A549 treated with AZD2906 at 1 μM for 4 hours (cell line): ENCODE results near the gene COMMD10. TPM values are rescaled to one million over a fixed set of nuclear protein-coding genes. Genes with fewer than 3 reads are reported as not detected.

ENCODE experiments used
- total RNA-seq: library from RNA; stranded (reverse); fragments of 200-300 nt; extraction: Qiagen RNA extraction; gene quantifications from 5 replicates; pipeline ENCODE4 v1.2.3, GENCODE V29; 2022

COMMD10 gene
- total RNA-seq: 35.5 to 38.6 TPM (median 36.6 TPM) in 5 replicates

GRCh38 chr5:116084871-116085715 is at the start of gene COMMD10:
Gene COMMD10 (plus strand): TSS chr5:116085025.

Other genes with a start within 250 kb of the COMMD10 start
- 41.9 to 48.7 TPM (median 46.1 TPM) in 5 replicates for gene ATG12, start 243.5 kb upstream of the COMMD10 start, total RNA-seq
- 60.6 to 81.4 TPM (median 77.6 TPM) in 5 replicates for gene AP3S1, start 243.1 kb upstream of the COMMD10 start, total RNA-seq
- gene LVRN, start 122.5 kb upstream of the COMMD10 start, total RNA-seq: 0.03 to 0.16 TPM (median 0.06 TPM) in 4 of 5 replicates, not detected in the other
- 0.11 to 0.31 TPM (median 0.25 TPM) in 5 replicates for gene ARL14EPL, start 52.6 kb upstream of the COMMD10 start, total RNA-seq